Measurements from ENCODE around the gene CX3CR1. TPM values are rescaled to one million over a fixed set of nuclear protein-coding genes. Genes with fewer than 3 reads are reported as not detected.

Gene CX3CR1
- total RNA-seq, 1 donor, result not detected

DNA sequence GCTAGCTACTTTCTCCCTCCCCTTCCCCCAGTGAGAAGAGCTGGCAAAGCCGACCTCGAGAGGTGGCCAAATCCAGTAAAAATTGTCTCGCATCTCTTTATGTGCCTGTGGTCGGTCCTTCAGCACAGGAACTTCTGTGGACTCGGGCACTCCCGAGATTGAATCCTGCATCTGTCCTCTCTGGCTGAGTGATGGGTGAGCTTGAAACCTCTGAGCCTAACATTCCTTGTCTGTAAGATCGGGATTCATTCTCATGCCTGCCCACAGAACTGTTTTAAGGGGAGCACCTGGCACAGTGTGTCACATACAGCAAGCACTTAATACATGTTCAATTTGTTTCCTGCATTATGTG is 11.3 kb downstream of the CX3CR1 start:
- no peak for DNase-seq (ENCODE audit: low read depth)
- H3K4me3 ChIP-seq (ENCODE audit: low read depth, low read length), result no peak overlapping the region
- TF ChIP-seq, protein P1, sequence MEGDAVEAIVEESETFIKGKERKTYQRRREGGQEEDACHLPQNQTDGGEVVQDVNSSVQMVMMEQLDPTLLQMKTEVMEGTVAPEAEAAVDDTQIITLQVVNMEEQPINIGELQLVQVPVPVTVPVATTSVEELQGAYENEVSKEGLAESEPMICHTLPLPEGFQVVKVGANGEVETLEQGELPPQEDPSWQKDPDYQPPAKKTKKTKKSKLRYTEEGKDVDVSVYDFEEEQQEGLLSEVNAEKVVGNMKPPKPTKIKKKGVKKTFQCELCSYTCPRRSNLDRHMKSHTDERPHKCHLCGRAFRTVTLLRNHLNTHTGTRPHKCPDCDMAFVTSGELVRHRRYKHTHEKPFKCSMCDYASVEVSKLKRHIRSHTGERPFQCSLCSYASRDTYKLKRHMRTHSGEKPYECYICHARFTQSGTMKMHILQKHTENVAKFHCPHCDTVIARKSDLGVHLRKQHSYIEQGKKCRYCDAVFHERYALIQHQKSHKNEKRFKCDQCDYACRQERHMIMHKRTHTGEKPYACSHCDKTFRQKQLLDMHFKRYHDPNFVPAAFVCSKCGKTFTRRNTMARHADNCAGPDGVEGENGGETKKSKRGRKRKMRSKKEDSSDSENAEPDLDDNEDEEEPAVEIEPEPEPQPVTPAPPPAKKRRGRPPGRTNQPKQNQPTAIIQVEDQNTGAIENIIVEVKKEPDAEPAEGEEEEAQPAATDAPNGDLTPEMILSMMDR (IDR thresholded peaks at IDR 0.05; ENCODE audit: insufficient read depth, low read length), result no peak

DNA sequence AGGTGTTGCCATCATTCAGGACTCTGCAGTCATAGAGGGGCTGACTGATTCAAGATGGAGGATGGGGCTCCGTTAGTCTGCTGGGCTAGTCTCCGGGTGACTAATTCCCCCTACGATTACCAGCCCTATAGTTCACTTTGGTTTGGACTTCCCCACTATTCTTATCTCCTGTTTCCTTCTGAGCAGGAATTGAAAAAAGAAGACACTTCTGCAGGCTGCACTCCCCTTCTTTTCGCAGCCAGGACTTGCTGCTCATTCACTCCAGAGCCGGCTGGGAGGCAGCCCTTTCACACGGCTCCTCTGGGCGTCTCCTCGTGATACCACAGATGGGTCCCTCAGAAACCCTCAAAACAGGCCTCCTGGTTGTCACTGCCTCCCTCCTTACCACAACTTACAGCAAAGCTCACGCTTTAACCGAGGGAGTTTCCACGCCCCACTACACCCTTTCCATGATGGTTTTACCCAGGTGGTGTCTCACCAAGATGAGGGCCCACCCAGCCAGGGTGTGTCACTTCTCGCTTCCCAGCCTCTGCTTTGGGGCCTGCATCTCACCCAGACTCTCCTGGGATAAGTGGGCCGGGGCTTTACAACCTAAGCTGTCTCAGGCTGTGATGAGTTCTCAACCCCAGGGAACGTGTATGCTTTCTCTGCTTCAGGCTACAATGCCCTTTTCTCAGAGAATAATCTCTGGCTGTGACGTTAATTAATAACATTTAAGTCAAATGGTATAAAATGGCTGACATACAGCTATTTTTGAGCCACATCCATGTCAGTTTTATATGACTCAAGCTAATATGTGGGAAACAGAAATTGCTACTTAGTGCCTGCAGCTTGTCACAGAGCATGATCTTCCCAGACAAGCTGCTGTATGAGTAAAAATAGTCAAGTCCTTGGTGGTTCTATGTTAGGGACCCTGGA is 11.9 kb downstream of the CX3CR1 start:
- no peak for DNase-seq (ENCODE audit: low read depth)
- TF ChIP-seq, protein P1 (IDR thresholded peaks at IDR 0.05; ENCODE audit: insufficient read depth, low read length), result no peak

DNA sequence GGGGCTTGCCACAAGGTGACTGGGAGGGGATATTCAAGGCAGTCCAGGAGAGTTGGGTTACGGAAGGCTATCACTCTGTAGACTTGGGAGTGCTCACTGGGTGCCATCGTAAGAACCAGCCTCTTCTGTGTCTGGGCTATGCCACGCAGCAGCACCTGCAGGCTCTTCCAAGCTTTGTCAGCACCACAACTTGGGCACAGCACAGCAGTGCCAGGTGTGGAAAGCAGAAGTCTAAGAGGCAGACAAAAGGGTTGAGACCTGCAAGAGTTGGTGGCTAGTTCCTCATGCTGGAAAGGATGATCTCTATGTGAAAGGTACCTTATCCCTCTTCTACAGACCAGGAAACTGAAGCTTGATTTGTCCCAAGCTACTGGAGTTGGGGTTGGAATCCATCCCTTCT is 15.8 kb downstream of the CX3CR1 start:
- TF ChIP-seq, protein P1 (IDR thresholded peaks at IDR 0.05; ENCODE audit: insufficient read depth, low read length), result no peak
- no peak overlapping the region for H3K4me3 ChIP-seq (ENCODE audit: low read depth, low read length)
- DNase-seq (ENCODE audit: low read depth), result no peak

More for the DNA sequence above, 11.9 kb downstream of the CX3CR1 start:
- no peak overlapping the region for H3K4me3 ChIP-seq (ENCODE audit: low read depth, low read length)

DNA sequence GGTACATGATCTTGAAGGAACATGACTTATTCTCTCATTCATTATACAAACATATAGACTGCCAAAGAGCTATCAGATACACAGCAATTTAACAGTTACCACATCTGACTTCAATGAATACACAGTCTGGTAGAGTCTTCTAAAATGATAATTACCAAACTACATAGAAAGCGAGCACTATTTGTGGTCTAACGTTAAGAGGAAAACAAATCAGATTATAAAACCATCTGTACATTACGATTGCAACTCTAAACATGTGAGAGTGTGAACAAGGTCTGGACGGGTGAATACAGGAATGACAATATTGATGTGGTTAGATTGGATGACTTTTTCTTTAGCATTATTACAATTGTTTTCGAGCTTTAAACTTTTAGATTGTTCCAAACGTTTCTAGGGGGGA is 16.3 kb downstream of the CX3CR1 start:
- TF ChIP-seq, protein P1 (IDR thresholded peaks at IDR 0.05; ENCODE audit: insufficient read depth, low read length), result no peak
- DNase-seq (ENCODE audit: low read depth), result no peak

DNA sequence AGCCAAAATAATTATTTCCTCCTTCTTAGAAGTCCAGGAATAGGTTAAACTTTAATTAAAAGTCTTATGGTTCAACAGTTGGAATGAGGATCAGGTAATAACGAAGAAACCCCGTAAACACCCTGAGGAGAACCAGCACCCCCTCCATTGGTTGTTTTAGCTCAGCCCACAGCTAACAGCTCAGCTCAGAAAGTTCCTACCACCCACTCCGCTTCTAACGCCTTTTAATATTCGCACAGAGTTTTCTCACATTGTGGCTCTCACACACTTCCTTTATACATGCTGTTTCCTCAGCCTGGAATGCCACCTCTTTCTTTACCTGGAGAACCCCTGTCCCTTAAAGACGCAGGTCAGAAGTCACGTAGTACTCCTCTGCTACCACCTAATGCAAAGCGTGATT is 17.0 kb downstream of the CX3CR1 start:
- TF ChIP-seq, protein P1 (IDR thresholded peaks at IDR 0.05; ENCODE audit: insufficient read depth, low read length), result no peak
- no peak for DNase-seq (ENCODE audit: low read depth)
- no peak overlapping the region for H3K4me3 ChIP-seq (ENCODE audit: low read depth, low read length)

More for the DNA sequence above, 16.3 kb downstream of the CX3CR1 start:
- H3K4me3 ChIP-seq (ENCODE audit: low read depth, low read length), result no peak overlapping the region

DNA sequence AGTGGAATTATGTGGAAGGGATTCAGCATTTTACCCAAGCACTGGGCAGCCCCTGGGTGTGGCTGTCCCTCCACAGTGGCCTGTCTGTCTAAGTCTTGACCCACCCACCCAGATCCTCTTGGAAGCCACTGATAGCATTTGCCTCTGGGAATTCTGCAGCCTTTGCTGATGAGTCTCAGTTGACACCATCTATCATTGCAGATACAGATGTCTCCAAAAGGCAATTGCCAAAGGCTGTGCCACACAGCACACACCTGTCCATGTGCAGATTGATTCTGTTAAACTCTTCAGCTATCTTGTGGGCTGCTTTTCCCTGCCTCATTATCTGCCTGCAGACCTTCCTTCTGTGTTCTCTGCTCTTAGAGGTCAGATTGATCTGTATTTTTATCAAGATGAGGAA is 18.1 kb downstream of the CX3CR1 start:
- DNase-seq (ENCODE audit: low read depth), result no peak
- TF ChIP-seq, protein P1 (IDR thresholded peaks at IDR 0.05; ENCODE audit: insufficient read depth, low read length), result no peak
- no peak overlapping the region for H3K4me3 ChIP-seq (ENCODE audit: low read depth, low read length)

All from fibroblast of the aortic adventitia (primary cell).